OCI-LY7 (cell line): ENCODE measurements around the gene CDK5.

Source experiments
- EZH2phosphoT487 ChIP-seq: fragments of 200-600 bp; sonication (generic); IDR thresholded peaks from 2 replicates; pipeline ENCODE4 v1.6.1; 2018; ENCODE audit warnings: low read depth, borderline replicate concordance, mild to moderate bottlenecking, mixed run types, antibody characterized with exemption, low read length, moderate library complexity, mixed read lengths
- TF ChIP-seq, protein P1 (sequence below): fragments of 200-600 bp; sonication (generic); conservative IDR thresholded peaks from 2 replicates; pipeline ENCODE4 v1.5.1; 2014; ENCODE audit warnings: mild to moderate bottlenecking, antibody characterized with exemption, low read length, moderate library complexity, mixed read lengths

DNA sequence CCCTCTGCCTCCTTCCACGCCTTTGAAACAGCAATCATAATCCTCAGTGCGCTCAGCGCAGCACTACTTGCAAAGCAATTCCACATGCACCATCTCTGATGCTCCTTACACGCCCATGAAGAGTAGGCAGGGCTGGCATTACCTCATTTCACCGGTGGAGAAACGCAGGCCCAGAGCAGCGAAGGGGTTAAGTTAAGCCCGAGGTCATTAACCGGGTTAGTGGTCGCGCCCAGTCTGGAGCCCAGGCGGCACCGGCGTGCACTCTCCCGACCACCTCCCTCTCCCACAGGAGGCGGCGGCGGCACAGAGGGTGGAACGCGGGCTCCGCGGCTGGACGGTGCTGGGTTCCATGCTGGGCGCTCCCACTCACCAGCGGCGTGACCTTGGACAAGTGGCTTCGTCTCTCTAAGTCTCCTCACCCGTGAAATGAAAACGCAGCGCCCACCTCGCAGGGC is 22.4 kb upstream of the CDK5 start:
- TF ChIP-seq, protein P1, sequence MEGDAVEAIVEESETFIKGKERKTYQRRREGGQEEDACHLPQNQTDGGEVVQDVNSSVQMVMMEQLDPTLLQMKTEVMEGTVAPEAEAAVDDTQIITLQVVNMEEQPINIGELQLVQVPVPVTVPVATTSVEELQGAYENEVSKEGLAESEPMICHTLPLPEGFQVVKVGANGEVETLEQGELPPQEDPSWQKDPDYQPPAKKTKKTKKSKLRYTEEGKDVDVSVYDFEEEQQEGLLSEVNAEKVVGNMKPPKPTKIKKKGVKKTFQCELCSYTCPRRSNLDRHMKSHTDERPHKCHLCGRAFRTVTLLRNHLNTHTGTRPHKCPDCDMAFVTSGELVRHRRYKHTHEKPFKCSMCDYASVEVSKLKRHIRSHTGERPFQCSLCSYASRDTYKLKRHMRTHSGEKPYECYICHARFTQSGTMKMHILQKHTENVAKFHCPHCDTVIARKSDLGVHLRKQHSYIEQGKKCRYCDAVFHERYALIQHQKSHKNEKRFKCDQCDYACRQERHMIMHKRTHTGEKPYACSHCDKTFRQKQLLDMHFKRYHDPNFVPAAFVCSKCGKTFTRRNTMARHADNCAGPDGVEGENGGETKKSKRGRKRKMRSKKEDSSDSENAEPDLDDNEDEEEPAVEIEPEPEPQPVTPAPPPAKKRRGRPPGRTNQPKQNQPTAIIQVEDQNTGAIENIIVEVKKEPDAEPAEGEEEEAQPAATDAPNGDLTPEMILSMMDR: no peak
- TF ChIP-seq EZH2phosphoT487: no peak
